Prostate gland (tissue), 2 donors: Measurements from ENCODE around the gene IRS2.

ENCODE experiments used
- POLR2AphosphoS5 ChIP-seq: sonication (generic); formaldehyde crosslinking; IDR thresholded peaks from one replicate; pipeline ENCODE4 v1.6.1; 2017; ENCODE audit warnings: antibody characterized with exemption
- TF ChIP-seq, protein P1 (sequence below), 4 experiments: fragments of 200-600 bp in 2 of 4; fragments of 450-650 bp in 2 of 4; sonication (generic) in 2 of 4; IDR thresholded peaks; 1 replicate in 3 of 4; 2 replicates in 1 of 4; pipeline ENCODE4 v1.5.1; 2016 to 2019; ENCODE audit warnings: antibody characterized with exemption in 4 of 4, mild to moderate bottlenecking in 2 of 4, moderate library complexity in 2 of 4

DNA sequence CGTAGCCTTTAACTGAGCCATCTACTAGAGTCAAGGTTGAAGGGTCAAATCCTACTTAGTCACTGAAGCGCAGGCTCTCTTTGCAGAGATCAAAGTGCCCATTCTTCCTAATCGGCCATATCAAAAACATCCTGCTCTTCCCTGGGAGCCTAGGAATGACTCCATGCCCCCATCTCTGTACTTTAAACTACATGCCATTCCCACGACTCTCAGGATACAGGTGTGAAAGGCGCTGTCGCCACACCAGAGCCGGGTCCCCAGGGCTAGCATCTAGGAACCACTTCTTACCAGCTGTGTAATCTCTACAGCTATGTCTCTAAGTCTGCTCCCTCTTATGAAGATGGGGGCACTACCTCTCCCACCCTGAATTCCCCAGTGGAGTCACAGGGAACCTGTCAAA lies 22.3 kb downstream of the IRS2 start:
- TF ChIP-seq, protein P1, sequence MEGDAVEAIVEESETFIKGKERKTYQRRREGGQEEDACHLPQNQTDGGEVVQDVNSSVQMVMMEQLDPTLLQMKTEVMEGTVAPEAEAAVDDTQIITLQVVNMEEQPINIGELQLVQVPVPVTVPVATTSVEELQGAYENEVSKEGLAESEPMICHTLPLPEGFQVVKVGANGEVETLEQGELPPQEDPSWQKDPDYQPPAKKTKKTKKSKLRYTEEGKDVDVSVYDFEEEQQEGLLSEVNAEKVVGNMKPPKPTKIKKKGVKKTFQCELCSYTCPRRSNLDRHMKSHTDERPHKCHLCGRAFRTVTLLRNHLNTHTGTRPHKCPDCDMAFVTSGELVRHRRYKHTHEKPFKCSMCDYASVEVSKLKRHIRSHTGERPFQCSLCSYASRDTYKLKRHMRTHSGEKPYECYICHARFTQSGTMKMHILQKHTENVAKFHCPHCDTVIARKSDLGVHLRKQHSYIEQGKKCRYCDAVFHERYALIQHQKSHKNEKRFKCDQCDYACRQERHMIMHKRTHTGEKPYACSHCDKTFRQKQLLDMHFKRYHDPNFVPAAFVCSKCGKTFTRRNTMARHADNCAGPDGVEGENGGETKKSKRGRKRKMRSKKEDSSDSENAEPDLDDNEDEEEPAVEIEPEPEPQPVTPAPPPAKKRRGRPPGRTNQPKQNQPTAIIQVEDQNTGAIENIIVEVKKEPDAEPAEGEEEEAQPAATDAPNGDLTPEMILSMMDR (IDR thresholded peaks at IDR 0.05): no peak
- TF ChIP-seq POLR2AphosphoS5: no peak
